Measurements from ENCODE around the gene TARM1.
"Not testable (repeated sequence)": the region's sequence is repeated elsewhere in the genome, so short reads cannot be mapped to it uniquely, and the experiment has no call there.

- TF ChIP-seq ZFP30 (CRISPR knock-in tag; IDR thresholded peaks at IDR 0.05); ESRRG (CRISPR knock-in tag; IDR thresholded peaks at IDR 0.05); ZNF8 (CRISPR knock-in tag; IDR thresholded peaks at IDR 0.05); PPARA (CRISPR knock-in tag; IDR thresholded peaks at IDR 0.05; ENCODE audit: borderline replicate concordance); CSDC2 (CRISPR knock-in tag; IDR thresholded peaks at IDR 0.05); ARNTL (CRISPR knock-in tag; IDR thresholded peaks at IDR 0.05; ENCODE audit: borderline replicate concordance, low read depth); CREB5 (CRISPR knock-in tag; IDR thresholded peaks at IDR 0.05; ENCODE audit: low read depth); RARB (CRISPR knock-in tag; IDR thresholded peaks at IDR 0.05); TSHZ2 (CRISPR knock-in tag; IDR thresholded peaks at IDR 0.05); ZFP3 (CRISPR knock-in tag; IDR thresholded peaks at IDR 0.05); PATZ1 (CRISPR knock-in tag; IDR thresholded peaks at IDR 0.05; ENCODE audit: borderline replicate concordance); ZNF70 (CRISPR knock-in tag; IDR thresholded peaks at IDR 0.05): not testable (repeated sequence)
Observed at GRCh38 chr19:54095859-54096616, 14.9 kb upstream of the TARM1 start.
